H1 (cell line): Measurements from ENCODE around the gene GFOD1. TPM values are rescaled to one million over a fixed set of nuclear protein-coding genes. Genes with fewer than 3 reads are reported as not detected.

Experiments
- BRCA1 ChIP-seq: IDR thresholded peaks from 2 replicates; pipeline ENCODE4 v1.6.1; 2012; ENCODE audit warnings: low read depth, low read length, improper control_type of control experiment
- SIN3A ChIP-seq, 2 experiments: IDR thresholded peaks in 1 of 2; conservative IDR thresholded peaks in 1 of 2; 2 replicates each; pipeline ENCODE4 v1.6.1; 2011 to 2012; ENCODE audit warnings: low read length in 2 of 2, improper control_type of control experiment in 1 of 2, low read depth in 1 of 2, mild to moderate bottlenecking in 1 of 2
- TCF12 ChIP-seq: IDR thresholded peaks from 2 replicates; pipeline ENCODE4 v1.6.1; 2011; ENCODE audit warnings: low read depth, mild to moderate bottlenecking, low read length
- polyA plus RNA-seq, 7 experiments: library from polyadenylated mRNA; depleted of rRNA in 3 of 7; stranded (reverse) in 5 of 7; unstranded in 2 of 7; fragments of >200 nt in 5 of 7; fragments of 200-250 nt in 2 of 7; gene quantifications; 1 replicate in 5 of 7; 2 replicates in 1 of 7; 4 replicates in 1 of 7; pipeline versions ENCODE4 v1.2.1 to v1.2.3, GENCODE V29; 2011 to 2013; ENCODE audit warnings: missing spikeins in 2 of 7, mixed read lengths in 2 of 7
- total RNA-seq: library from RNA; stranded (reverse); fragmentation: NEBNext Ultra II Directional; extraction: Animal tissue kit (Norgen Biotek cat#: 25700); gene quantifications from 2 replicates; pipeline ENCODE4 v1.2.1, GENCODE V29; 2021

GFOD1 gene
- total and polyA plus RNA-seq, 2 of the 8 experiments (the other 6 are each of a cell fraction or from before 2014, with no cell fraction given): 2.5 to 8.8 TPM

DNA sequence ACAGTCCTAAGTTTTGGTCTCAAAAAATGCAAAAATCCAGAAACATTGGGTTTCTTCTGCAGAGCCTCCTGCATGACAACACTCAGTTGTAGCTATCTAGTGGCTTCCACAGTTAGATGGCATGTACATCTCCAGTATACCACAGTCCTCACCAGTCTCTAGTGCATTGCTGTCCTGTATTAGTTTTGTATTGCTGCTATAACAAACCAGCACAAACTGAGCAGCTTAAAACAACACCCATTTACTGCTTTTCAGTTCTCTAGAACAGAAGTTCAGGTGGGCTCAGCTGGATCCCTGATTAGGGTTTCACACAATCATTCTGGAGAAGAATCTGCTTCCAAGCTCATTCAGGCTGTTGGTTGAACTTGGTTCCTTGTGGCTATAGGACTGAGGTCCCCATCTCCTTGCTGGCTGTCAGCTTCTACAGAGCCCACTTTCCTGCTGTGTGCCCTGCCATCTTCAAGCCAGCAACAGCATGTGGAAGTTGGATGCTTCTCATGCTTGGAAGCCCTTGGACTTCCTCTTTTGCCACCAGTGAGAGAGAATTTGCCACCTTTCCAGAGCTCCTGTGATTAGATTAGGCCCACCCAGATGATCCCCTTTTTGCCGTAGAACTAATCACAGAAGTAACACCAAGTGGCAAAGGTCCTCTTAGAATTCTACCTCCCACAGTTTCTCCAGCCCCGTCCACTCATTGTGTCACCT, 110.2 kb downstream of the GFOD1 start (continued):
- TF ChIP-seq SIN3A (conservative IDR thresholded peaks at IDR 0.05 in 1 of 2, IDR thresholded peaks at IDR 0.05 in 1 of 2; ENCODE audit: low read depth in 1 of 2, low read length in 2 of 2): no peak
- no peak for TF ChIP-seq BRCA1
- TF ChIP-seq TCF12: no peak
